ENCODE results near the gene NKD2.

DNA sequence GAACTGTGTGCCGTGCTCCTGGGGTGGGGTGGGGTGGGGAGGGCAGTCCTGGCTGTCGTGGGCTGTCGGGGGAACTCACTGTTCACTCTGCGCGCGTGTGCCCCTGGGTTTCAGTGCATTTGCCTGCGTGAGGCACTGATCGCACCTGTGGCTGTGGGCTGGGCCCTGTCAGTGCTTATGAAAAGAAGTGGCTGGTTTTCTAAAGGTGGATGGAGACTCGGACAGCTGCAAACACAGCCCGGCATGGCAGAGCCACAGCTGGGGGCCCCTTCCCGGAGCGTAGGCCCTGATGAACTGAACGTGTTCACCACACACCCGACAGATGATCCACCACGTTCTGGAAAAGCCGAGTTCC lies 42.7 kb downstream of the NKD2 start:
- no peak for TF ChIP-seq CTCF (IDR thresholded peaks at IDR 0.05)
- no peak for TF ChIP-seq SIN3A (IDR thresholded peaks at IDR 0.05; ENCODE audit: borderline replicate concordance, insufficient read depth, low read depth, low read length)
- no peak for TF ChIP-seq POLR2AphosphoS5 (IDR thresholded peaks at IDR 0.05; ENCODE audit: low read depth, low read length)
- TF ChIP-seq, protein P1, sequence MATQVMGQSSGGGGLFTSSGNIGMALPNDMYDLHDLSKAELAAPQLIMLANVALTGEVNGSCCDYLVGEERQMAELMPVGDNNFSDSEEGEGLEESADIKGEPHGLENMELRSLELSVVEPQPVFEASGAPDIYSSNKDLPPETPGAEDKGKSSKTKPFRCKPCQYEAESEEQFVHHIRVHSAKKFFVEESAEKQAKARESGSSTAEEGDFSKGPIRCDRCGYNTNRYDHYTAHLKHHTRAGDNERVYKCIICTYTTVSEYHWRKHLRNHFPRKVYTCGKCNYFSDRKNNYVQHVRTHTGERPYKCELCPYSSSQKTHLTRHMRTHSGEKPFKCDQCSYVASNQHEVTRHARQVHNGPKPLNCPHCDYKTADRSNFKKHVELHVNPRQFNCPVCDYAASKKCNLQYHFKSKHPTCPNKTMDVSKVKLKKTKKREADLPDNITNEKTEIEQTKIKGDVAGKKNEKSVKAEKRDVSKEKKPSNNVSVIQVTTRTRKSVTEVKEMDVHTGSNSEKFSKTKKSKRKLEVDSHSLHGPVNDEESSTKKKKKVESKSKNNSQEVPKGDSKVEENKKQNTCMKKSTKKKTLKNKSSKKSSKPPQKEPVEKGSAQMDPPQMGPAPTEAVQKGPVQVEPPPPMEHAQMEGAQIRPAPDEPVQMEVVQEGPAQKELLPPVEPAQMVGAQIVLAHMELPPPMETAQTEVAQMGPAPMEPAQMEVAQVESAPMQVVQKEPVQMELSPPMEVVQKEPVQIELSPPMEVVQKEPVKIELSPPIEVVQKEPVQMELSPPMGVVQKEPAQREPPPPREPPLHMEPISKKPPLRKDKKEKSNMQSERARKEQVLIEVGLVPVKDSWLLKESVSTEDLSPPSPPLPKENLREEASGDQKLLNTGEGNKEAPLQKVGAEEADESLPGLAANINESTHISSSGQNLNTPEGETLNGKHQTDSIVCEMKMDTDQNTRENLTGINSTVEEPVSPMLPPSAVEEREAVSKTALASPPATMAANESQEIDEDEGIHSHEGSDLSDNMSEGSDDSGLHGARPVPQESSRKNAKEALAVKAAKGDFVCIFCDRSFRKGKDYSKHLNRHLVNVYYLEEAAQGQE (IDR thresholded peaks at IDR 0.05; ENCODE audit: insufficient read depth in 1 of 2, low read depth in 2 of 2, low read length in 1 of 2): no peak
- no peak for TF ChIP-seq TCF7L2 (IDR thresholded peaks at IDR 0.05; ENCODE audit: low read depth, low read length)

Data from Panc1 (cell line).